Adrenal gland (tissue), 5 donors: Measurements from ENCODE around the gene MALL.
A peak's percentile ranks its signal among the peaks of the same experiment; 100 is the strongest.

Source experiments
- CTCF ChIP-seq, 6 experiments: fragments of 450-650 bp in 4 of 6; fragments of 200-600 bp in 2 of 6; sonication (generic) in 1 of 6; IDR thresholded peaks; 1 replicate in 5 of 6; 2 replicates in 1 of 6; pipeline versions ENCODE4 v1.5.1 to v1.8.0; 2016 to 2021; ENCODE audit warnings: antibody characterized with exemption in 6 of 6, mild to moderate bottlenecking in 2 of 6, moderate library complexity in 1 of 6
- POLR2A ChIP-seq, 2 donors: fragments of 450-650 bp; IDR thresholded peaks; one replicate each; pipeline ENCODE4 v1.6.1; 2017; ENCODE audit warnings: antibody characterized with exemption in 2 of 2, mild to moderate bottlenecking in 2 of 2, moderate library complexity in 1 of 2
- donor health status: DM: no; HTN: no; CAD: no.

- peak in 1 of 2 donors; percentile 51 for TF ChIP-seq POLR2A (IDR thresholded peaks at IDR 0.05)
- no peak for TF ChIP-seq CTCF (IDR thresholded peaks at IDR 0.05)
Observed at GRCh38 chr2:110101280-110101844, 14.3 kb downstream of the MALL start.
